Measurements from ENCODE around the gene APLP1.
"Not testable (repeated sequence)": the region's sequence is repeated elsewhere in the genome, so short reads cannot be mapped to it uniquely, and the experiment has no call there.

APLP1 gene

GRCh38 chr19:35868172-35868822 lies at the start of gene APLP1:
APLP1 (plus strand) TSS chr19:35868574; CDS start chr19:35868637, 63 bp downstream.
- peak; percentile 75 for DNase-seq

- DNase-seq, result no peak
These were observed 45.8 kb upstream of the APLP1 start for GRCh38 chr19:35822579-35822978.

- no peak for DNase-seq
These were observed 44.2 kb upstream of the APLP1 start for GRCh38 chr19:35824150-35824549.

- peak; percentile 50 for DNase-seq
These were observed 39.6 kb upstream of the APLP1 start for GRCh38 chr19:35828692-35829301.

GRCh38 chr19:35830986-35831385 lies 37.4 kb upstream of the APLP1 start:
- DNase-seq, result no peak

- DNase-seq, result no peak
These were observed 36.3 kb upstream of the APLP1 start for GRCh38 chr19:35832054-35832453.

- no peak for DNase-seq
These were observed 34.4 kb upstream of the APLP1 start for GRCh38 chr19:35833972-35834371.

GRCh38 chr19:35836096-35836495 lies 32.3 kb upstream of the APLP1 start:
- not testable (repeated sequence) for DNase-seq

GRCh38 chr19:35841961-35842595 lies 26.3 kb upstream of the APLP1 start:
- DNase-seq, result no peak

- DNase-seq, result no peak
These were observed 25.6 kb upstream of the APLP1 start for GRCh38 chr19:35842666-35843272.

GRCh38 chr19:35843676-35844481 lies 24.5 kb upstream of the APLP1 start:
- DNase-seq, result no peak

- no peak for DNase-seq
These were observed 23.7 kb upstream of the APLP1 start for GRCh38 chr19:35844482-35845214.

- DNase-seq, result peak; percentile 22
These were observed 22.9 kb upstream of the APLP1 start for GRCh38 chr19:35845215-35846037.

GRCh38 chr19:35846038-35846668 lies 22.2 kb upstream of the APLP1 start:
- peak; percentile 22 for DNase-seq

- DNase-seq, result no peak
These were observed 20.5 kb upstream of the APLP1 start for GRCh38 chr19:35847911-35848310.

- no peak for DNase-seq
These were observed 19.9 kb upstream of the APLP1 start for GRCh38 chr19:35848486-35848885.

GRCh38 chr19:35848919-35849505 lies 19.4 kb upstream of the APLP1 start:
- DNase-seq, result no peak

GRCh38 chr19:35851213-35852028 lies 17.0 kb upstream of the APLP1 start:
- DNase-seq, result peak; percentile 25

GRCh38 chr19:35852029-35852780 lies 16.2 kb upstream of the APLP1 start, which contains the start of gene NPHS1:
NPHS1 (minus strand) TSS chr19:35852504; CDS start chr19:35851837, 667 bp downstream.
- DNase-seq, result no peak

Data from activated T-cell treated with anti-CD3 and anti-CD28 coated beads, Interleukin-2, amount 50 U/mL, for 1 hour (primary cell).